ENCODE results near the gene FAM78A. TPM values are rescaled to one million over a fixed set of nuclear protein-coding genes. Genes with fewer than 3 reads are reported as not detected.

Gene FAM78A
- polyA plus RNA-seq, 3 donors = 6.4 to 40.6 (median 7.2) TPM

DNA sequence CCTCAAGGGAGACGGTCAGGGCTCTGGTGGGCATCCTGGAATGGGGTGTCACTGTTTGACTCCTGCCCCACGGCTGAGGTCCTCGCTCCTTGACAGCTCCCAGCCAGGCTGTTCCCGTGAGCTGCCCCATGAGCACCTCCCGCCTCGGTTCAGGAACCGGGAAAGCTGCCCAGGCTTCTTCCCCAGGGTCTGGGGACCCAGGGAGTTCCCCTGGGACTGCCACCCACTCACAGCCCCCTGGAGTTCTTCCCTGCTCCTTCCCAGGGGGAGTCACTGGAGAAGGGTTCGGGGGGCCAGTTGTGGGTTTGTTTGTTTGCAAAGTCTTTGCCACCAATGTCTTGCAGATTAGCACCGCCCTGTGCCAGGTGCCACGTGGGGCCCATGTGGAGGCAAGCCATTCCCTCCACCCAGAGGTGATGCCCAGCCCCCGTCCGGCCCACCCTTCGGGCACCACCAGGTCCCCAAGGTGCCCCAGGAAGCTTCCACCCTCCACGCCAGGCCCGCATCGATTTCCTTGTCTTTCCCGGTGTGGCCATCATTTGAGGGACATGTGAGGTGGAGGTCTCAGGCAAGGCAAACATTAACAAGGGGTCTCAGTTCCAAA is 14.6 kb upstream of the FAM78A start:
- no peaks in the 10 kb centered on the region for H3K36me3 ChIP-seq (replicated peaks in 1 of 2; ENCODE audit: control insufficient read depth in 1 of 2, insufficient read depth in 2 of 2, low read length in 2 of 2)
- Mint-ChIP-seq H3K36me3 (no peaks in the 10 kb centered on the region), H3K9me3 (no peaks in the 10 kb centered on the region), H3K4me3 (no peak overlapping the region), H3K27me3 (ENCODE audit: low read depth in 3 of 3) (peaks cover 0 to 2% (median 1%) of the 10 kb centered on the region in 3 donors), H3K4me1 (peaks cover 5% of the 10 kb centered on the region), H3K27ac (no peak overlapping the region)
- TF ChIP-seq, protein P1, sequence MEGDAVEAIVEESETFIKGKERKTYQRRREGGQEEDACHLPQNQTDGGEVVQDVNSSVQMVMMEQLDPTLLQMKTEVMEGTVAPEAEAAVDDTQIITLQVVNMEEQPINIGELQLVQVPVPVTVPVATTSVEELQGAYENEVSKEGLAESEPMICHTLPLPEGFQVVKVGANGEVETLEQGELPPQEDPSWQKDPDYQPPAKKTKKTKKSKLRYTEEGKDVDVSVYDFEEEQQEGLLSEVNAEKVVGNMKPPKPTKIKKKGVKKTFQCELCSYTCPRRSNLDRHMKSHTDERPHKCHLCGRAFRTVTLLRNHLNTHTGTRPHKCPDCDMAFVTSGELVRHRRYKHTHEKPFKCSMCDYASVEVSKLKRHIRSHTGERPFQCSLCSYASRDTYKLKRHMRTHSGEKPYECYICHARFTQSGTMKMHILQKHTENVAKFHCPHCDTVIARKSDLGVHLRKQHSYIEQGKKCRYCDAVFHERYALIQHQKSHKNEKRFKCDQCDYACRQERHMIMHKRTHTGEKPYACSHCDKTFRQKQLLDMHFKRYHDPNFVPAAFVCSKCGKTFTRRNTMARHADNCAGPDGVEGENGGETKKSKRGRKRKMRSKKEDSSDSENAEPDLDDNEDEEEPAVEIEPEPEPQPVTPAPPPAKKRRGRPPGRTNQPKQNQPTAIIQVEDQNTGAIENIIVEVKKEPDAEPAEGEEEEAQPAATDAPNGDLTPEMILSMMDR (IDR thresholded peaks at IDR 0.05) = no peak
- no peak for DNase-seq
- H3K9me3 ChIP-seq (replicated peaks in 1 of 2; ENCODE audit: control insufficient read depth in 1 of 2, insufficient read depth in 1 of 2, low read length in 2 of 2) = no peaks in the 10 kb centered on the region
- no peak overlapping the region for H3K27ac ChIP-seq (ENCODE audit: low read depth in 1 of 2, low read length in 2 of 2)
- no peaks in the 10 kb centered on the region for H4K20me1 ChIP-seq (ENCODE audit: insufficient read depth, low read length)
- no peak overlapping the region for H3K4me2 ChIP-seq (replicated peaks; ENCODE audit: extremely low read depth, low read length, poor library complexity, severe bottlenecking)
- no peak overlapping the region for H3K9ac ChIP-seq (ENCODE audit: insufficient read depth, low read length, poor library complexity, severe bottlenecking)
- peaks cover 8% of the 10 kb centered on the region in 2 donors for H3K4me1 ChIP-seq (ENCODE audit: control insufficient read depth in 1 of 2, insufficient read depth in 2 of 2, low read length in 2 of 2)
- 95% methylated on average over 9 of the region's 17 CpGs for WGBS (ENCODE audit: insufficient coverage)
- H3K27me3 ChIP-seq (ENCODE audit: control insufficient read depth in 2 of 2, insufficient read depth in 2 of 2, low read length in 2 of 2) = no peaks in the 10 kb centered on the region
- no peak overlapping the region for H3K4me3 ChIP-seq (replicated peaks in 1 of 3; ENCODE audit: low read depth in 2 of 3, low read length in 3 of 3)
- intact Hi-C loops (cut with micrococcal nuclease) = no loop called here
- H3K79me2 ChIP-seq (ENCODE audit: insufficient read depth, low read length) = no peaks in the 10 kb centered on the region
- no peak overlapping the region for H2AFZ ChIP-seq (ENCODE audit: insufficient read depth, low read depth, low read length, poor library complexity, severe bottlenecking)

GRCh38 chr9:131290036-131290766 is 13.9 kb upstream of the FAM78A start:
- Mint-ChIP-seq H3K27me3 (ENCODE audit: low read depth in 3 of 3) (peaks cover 0 to 5% (median 2%) of the 10 kb centered on the region in 3 donors), H3K27ac (peak overlapping the region in 1 of 7 donors; percentile 54), H3K9me3 (peaks cover 0 to 2% (median 0%) of the 10 kb centered on the region in 7 donors), H3K4me1 (peaks cover 5% of the 10 kb centered on the region), H3K4me3 (peak overlapping the region; percentile 76 to 80), H3K36me3 (no peaks in the 10 kb centered on the region)
- Histone ChIP-seq H3K4me2 (replicated peaks; ENCODE audit: extremely low read depth, low read length, poor library complexity, severe bottlenecking) (peak overlapping the region; percentile 60), H3K4me1 (ENCODE audit: control insufficient read depth in 1 of 2, insufficient read depth in 2 of 2, low read length in 2 of 2) (peaks cover 8% of the 10 kb centered on the region in 2 donors), H3K9me3 (replicated peaks in 1 of 2; ENCODE audit: control insufficient read depth in 1 of 2, insufficient read depth in 1 of 2, low read length in 2 of 2) (no peaks in the 10 kb centered on the region), H4K20me1 (ENCODE audit: insufficient read depth, low read length) (no peaks in the 10 kb centered on the region), H3K36me3 (replicated peaks in 1 of 2; ENCODE audit: control insufficient read depth in 1 of 2, insufficient read depth in 2 of 2, low read length in 2 of 2) (no peaks in the 10 kb centered on the region), H3K4me3 (replicated peaks in 1 of 3; ENCODE audit: low read depth in 2 of 3, low read length in 3 of 3) (peak overlapping the region; percentile 13 to 67 (median 39)), H2AFZ (ENCODE audit: insufficient read depth, low read depth, low read length, poor library complexity, severe bottlenecking) (peak overlapping the region; percentile 81), H3K27ac (ENCODE audit: low read depth in 1 of 2, low read length in 2 of 2) (no peak overlapping the region), H3K9ac (ENCODE audit: insufficient read depth, low read length, poor library complexity, severe bottlenecking) (peak overlapping the region; percentile 67), H3K79me2 (ENCODE audit: insufficient read depth, low read length) (no peaks in the 10 kb centered on the region), H3K27me3 (ENCODE audit: control insufficient read depth in 2 of 2, insufficient read depth in 2 of 2, low read length in 2 of 2) (no peaks in the 10 kb centered on the region)
- no peak for DNase-seq
- intact Hi-C loops (cut with micrococcal nuclease) = no loop called here
- WGBS (ENCODE audit: insufficient coverage) = 84% methylated on average over 34 of the region's 34 CpGs
- TF ChIP-seq, protein P1 (IDR thresholded peaks at IDR 0.05) = no peak
